ENCODE data around the gene TTLL10.
A peak's percentile ranks its signal among the peaks of the same experiment; 100 is the strongest.

TTLL10 gene

DNA sequence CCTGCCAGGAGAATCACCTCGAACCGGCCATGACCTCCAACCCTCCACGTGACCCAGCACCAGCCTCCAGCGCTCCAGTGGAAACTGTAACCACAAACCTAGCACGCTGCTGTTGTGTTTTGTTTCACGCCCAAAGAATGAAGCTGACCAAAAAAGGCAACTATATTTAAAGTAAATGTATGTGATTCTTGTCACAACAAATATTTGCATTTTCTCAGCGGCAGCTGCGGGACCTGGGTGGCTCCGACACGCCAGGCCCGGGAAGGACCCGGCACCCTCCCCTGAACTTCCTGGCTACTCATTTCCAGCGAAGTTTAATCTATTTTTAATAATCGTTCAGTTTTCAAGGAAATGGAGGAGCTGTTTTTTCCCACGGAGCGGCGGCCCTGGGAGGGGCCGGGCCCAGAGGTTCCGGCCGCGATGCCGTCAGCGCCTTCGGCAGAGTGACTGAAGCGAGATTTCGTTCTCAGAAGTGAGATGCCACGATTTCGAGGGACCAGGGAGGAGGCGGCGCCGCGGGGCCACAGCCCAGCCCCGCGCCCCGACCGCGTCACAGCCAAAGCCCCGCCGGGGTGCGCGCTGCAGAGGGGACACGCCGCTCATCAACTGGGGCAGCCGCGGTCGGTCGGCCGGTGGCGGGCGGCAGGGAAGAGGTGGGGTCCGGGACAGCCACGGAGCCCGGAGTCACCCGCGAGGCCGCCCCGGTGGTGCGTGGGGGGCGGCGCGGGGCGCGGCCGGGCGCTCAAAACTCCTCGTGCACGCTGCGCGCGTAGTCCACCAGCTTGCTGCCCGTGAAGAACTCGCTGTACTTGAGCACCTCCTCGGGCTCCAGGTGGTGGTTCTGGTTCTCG, 43.3 kb downstream of the TTLL10 start:
- Mint-ChIP-seq H3K36me3 (ENCODE audit: low read depth) (peaks cover 18% of the 10 kb centered on the region), H3K27ac (peak overlapping the region; percentile 82), H3K27me3 (no peaks in the 10 kb centered on the region), H3K4me1 (peaks cover 42% of the 10 kb centered on the region), H3K9me3 (no peaks in the 10 kb centered on the region), H3K4me3 (peak overlapping the region; percentile 59)
- ATAC-seq (no peak), DNase-seq (peak; percentile 37)

DNA sequence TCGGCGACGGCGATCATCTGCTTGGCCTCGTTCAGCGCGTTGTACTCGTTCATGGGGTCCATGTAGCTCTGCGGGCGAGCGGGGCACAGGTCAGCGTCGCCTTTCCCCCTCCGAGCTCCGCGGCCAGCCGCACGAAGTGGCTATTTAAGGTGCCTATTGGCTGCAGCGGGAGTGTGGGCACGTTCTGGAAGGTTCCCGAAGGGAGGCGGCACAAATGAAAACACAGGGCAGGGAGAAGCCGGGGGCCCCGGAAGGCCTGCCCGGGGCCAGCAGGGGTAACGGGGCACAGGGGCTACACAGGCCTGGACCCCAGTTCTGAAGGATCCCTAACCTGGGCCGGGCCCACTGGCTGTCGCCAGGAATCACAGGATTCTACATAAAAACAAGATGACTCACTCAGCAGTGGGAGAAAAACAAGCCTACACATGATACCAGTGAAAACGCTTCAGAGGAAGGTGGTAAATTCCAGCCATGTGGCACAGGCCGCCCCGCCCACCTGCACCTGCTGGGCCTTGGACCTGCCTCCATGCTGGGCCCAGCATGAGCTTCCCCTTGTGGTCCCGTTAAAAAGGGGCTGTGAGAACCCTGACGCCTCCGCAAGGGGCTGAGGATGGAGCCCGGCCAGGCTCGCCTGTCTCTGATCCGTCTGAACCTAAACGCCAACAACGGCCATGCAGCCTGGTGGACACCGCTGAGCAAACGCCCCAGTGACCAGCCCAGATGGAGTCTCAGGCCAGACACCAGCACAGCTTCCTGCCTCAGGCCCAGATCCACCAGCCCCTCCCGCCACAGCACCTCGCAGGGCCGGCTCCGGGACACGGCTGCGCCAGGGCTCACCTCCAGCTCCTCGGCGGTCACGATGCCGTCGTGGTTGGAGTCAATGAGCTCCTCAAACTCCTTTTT, 44.2 kb downstream of the TTLL10 start:
- no peak overlapping the region for H3K4me3 Mint-ChIP-seq
- ATAC-seq = no peak
- DNase-seq = peak; percentile 36

DNA sequence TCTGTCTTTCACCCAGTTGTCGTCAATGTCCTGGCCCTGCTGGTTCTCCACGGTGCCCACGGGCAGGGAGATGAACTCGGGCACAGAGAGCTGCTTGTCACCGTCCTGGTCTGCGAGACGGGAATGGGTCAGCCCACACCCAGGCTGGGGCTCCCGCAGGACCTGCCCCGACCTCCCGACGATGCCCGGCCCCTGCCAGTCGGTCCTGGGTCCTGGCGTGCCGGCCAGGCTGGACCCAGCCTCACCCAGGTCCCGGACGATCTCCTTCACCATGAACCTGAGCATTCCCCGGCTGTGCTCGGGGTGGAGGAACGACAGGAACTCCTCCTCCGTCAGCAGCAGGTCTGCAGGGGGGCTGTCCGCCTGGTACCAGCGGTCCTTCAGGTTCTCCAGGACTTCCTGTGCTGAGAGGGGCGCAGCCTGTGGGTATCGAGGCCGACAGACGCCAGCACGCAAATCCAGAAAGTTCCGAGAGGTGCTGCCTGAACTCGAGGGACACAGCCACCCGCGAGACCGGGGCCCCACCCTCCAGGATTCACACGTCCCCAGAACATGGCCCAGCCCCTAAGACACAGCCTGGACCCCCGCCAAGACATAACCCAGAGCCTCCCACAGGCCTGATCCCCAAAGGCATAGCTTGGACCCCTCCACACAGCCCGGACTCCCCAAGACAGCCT, 45.0 kb downstream of the TTLL10 start:
- no peaks in the 10 kb centered on the region for H3K9me3 Mint-ChIP-seq
- peaks cover 26% of the 10 kb centered on the region for H3K36me3 Mint-ChIP-seq (ENCODE audit: low read depth)
- DNase-seq = no peak
- ATAC-seq = no peak
- H3K27me3 Mint-ChIP-seq = no peaks in the 10 kb centered on the region
- no peak overlapping the region for H3K4me3 Mint-ChIP-seq
- peaks cover 42% of the 10 kb centered on the region for H3K4me1 Mint-ChIP-seq
- peak overlapping the region; percentile 67 for H3K27ac Mint-ChIP-seq

More for the DNA sequence above, 44.2 kb downstream of the TTLL10 start:
- H3K9me3 Mint-ChIP-seq = no peaks in the 10 kb centered on the region
- H3K27ac Mint-ChIP-seq = peak overlapping the region; percentile 35
- H3K27me3 Mint-ChIP-seq = no peaks in the 10 kb centered on the region
- peaks cover 21% of the 10 kb centered on the region for H3K36me3 Mint-ChIP-seq (ENCODE audit: low read depth)
- peaks cover 42% of the 10 kb centered on the region for H3K4me1 Mint-ChIP-seq

DNA sequence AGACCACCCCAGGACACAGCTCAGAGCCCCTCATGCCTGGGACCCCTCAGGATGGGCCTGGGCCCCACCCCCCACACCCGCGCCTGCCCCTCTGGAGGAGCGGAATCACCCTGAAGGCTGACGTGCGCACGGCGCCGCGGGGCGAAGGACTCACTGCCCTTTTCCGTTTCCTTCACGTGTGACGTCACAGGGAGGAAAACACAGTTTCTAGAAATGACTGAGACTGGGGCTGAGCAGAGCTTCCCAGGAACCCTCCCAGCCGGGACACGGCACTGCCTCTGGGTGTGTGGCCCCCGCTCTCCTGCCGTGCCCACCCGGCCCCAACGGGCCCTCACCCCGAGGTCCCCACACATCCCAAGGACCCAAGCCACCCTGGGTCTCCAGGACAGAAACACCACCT, 45.7 kb downstream of the TTLL10 start:
- H3K36me3 Mint-ChIP-seq (ENCODE audit: low read depth) = peaks cover 29% of the 10 kb centered on the region
- H3K4me1 Mint-ChIP-seq = peaks cover 40% of the 10 kb centered on the region
- no peak overlapping the region for H3K4me3 Mint-ChIP-seq
- ATAC-seq (peak; percentile 4), DNase-seq (no peak)
- H3K27ac Mint-ChIP-seq = peak overlapping the region; percentile 67
- H3K9me3 Mint-ChIP-seq = no peaks in the 10 kb centered on the region
- no peaks in the 10 kb centered on the region for H3K27me3 Mint-ChIP-seq

DNA sequence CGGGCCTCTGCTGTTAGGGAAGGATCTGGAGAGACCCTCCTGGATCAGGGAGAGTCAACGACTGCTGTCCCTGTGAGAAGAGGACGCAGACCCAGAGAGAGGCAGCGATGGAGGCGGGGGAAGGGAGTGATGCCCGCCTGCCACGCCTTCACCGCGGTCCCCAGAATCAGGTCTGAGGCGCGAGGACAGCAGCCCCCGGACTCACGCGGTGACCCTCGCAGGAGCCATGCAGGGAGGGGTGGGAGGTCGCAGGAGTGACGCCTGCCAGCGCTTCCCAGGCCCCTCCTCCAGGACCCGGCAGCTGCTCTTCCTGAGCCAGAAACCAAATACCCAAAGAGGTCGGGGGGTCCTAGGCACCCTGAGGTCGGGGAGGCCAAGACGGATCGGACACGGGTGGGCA, 46.5 kb downstream of the TTLL10 start:
- Mint-ChIP-seq H3K4me1 (peaks cover 31% of the 10 kb centered on the region), H3K36me3 (ENCODE audit: low read depth) (peaks cover 29% of the 10 kb centered on the region), H3K27me3 (no peaks in the 10 kb centered on the region), H3K27ac (peak overlapping the region; percentile 12), H3K9me3 (no peaks in the 10 kb centered on the region), H3K4me3 (no peak overlapping the region)
- ATAC-seq (no peak), DNase-seq (no peak)

DNA sequence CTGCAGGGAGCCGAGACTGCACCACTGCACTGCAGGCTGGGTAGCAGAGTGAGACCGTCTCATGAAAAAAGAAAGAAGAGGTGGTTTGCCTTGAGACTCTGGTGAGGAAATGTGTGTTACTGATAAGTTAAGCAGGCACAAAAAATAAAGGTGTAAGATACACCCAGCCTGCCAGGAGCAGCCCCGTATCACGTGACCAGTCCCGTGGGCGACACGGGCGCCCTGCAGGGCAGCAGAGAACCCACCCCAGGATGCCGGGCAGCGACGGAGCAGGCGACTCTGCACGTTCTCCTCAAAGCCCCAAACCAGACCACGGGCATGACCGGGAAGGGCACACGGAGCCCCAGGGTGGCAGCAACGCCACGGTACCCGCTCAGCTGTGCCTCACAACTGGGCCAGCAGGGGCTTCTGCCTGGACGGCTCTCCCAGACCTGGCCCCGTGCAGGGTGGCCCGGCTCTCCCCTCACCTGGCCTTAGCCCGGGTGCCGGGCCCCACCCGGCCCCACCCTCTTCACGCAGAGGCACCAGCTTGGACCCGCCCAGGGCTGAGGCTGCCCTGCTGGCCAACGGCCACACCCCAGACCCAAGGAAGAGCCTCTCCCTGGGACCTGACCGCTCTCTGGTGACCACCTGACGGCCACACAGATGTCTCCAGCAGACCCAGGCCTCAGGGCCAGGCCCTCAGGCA, 48.4 kb downstream of the TTLL10 start:
- no peaks in the 10 kb centered on the region for H3K9me3 Mint-ChIP-seq
- H3K27ac Mint-ChIP-seq = no peak overlapping the region
- H3K4me1 Mint-ChIP-seq = peaks cover 19% of the 10 kb centered on the region
- H3K36me3 Mint-ChIP-seq (ENCODE audit: low read depth) = peaks cover 25% of the 10 kb centered on the region
- ATAC-seq = no peak
- DNase-seq = no peak
- H3K27me3 Mint-ChIP-seq = no peaks in the 10 kb centered on the region
- H3K4me3 Mint-ChIP-seq = no peak overlapping the region

DNA sequence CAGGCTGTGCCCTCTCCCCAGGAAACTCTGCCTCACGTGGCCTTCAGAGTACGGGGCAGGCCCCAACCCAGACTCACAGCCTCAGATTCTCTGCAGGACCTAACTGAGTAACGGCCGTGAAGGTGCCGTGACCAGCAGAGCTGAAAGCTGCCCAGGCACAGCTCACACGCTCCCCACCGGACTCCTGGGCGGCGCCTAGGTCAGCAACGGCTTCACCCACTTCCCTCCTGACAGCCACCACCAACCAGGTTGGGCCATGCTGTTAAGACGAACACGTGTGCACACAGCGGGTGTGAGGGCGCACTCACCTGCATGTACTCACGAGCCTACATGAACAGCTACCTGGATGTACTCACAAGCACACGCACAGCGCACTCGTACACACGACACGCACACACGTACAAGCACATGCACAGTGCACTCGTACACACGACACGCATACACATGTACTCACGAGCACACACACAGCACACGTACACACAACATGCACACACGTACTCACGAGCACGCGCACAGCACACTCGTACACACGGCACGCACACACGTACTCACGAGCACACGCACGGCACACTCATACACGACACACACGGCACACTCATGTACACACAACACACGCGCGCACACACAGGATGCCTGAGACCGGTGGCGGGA, 49.0 kb downstream of the TTLL10 start:
- ATAC-seq = no peak

DNA sequence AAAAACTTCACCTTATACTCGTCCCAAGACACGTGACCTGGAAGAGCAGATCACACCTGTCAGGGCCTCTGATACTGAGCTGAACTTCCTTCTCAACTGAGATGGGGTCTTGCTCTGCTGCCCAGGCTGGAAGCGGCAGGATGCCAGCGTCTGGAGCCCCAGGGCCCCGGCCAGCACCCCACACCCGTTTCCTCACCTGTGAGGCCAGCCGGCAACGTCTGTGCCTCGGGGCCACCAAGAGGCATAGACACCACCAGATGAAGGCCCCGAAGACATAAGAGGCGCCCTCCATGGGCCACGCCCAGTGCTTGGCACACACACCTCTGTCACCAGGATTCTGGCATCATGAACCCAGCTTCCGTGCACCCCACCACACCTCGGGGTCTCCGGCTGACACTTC, 49.6 kb downstream of the TTLL10 start:
- peaks cover 9% of the 10 kb centered on the region for H3K4me1 Mint-ChIP-seq
- H3K27me3 Mint-ChIP-seq = no peaks in the 10 kb centered on the region
- no peak for DNase-seq
- peaks cover 21% of the 10 kb centered on the region for H3K36me3 Mint-ChIP-seq (ENCODE audit: low read depth)
- no peak overlapping the region for H3K4me3 Mint-ChIP-seq
- H3K9me3 Mint-ChIP-seq = no peaks in the 10 kb centered on the region
- H3K27ac Mint-ChIP-seq = no peak overlapping the region
- ATAC-seq = no peak

More for the DNA sequence above, 49.0 kb downstream of the TTLL10 start:
- Mint-ChIP-seq H3K4me3 (no peak overlapping the region), H3K36me3 (ENCODE audit: low read depth) (peaks cover 25% of the 10 kb centered on the region), H3K9me3 (no peaks in the 10 kb centered on the region), H3K4me1 (peaks cover 15% of the 10 kb centered on the region), H3K27ac (no peak overlapping the region), H3K27me3 (no peaks in the 10 kb centered on the region)
- DNase-seq = no peak

DNA sequence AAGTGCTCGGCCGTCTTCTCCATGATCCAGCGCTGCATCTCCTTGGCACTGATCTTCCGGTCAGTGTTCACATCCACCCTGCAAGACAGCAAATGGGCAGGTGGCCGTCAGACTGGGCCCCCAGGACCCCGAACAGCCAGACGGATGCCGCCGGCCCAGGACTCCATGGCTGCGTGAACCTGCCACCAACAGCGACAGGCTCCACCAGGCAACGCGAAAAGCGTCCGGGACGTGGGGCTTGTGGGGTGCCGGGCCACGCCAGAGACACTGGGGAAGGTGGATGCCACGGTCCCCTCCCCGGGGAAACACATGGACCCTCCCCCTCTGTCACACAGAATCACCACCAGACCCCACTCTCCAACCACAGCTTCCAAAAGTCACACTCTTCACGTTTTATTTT, 50.2 kb downstream of the TTLL10 start:
- Mint-ChIP-seq H3K9me3 (no peaks in the 10 kb centered on the region), H3K27ac (no peak overlapping the region), H3K36me3 (ENCODE audit: low read depth) (peaks cover 21% of the 10 kb centered on the region), H3K27me3 (no peaks in the 10 kb centered on the region), H3K4me1 (peaks cover 9% of the 10 kb centered on the region), H3K4me3 (no peak overlapping the region)
- no peak for DNase-seq
- no peak for ATAC-seq

DNA sequence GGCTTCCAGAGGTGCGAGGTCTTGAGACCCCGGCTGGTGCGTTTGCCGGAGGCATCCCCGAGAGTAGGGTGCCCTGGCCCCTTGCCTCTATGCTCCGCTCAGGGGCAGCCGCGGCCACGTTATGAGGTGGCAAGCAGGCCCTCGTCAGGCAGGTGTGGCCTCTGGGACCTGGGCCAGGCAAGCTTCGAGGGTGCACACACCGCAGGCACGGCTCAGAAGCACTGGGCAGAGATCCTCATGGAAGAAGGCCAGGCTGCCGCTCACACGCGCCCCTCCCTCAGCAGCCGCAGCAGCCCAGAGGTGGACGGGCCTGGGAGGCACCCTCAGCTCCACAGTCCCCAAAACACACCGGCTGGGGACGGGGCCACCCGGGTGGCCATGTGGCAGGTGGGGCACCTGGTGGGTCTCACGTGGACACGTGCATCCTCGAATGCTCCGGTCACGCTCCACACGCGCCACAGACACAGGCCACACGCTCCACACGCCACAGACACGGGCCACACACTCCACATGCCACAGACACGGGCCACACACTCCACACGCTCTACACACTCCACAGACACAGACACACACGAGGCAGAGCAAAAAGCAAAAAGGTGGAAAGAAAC, 51.7 kb downstream of the TTLL10 start:
- Mint-ChIP-seq H3K4me1 (peaks cover 17% of the 10 kb centered on the region), H3K4me3 (no peak overlapping the region), H3K9me3 (no peaks in the 10 kb centered on the region), H3K36me3 (ENCODE audit: low read depth) (peaks cover 27% of the 10 kb centered on the region), H3K27me3 (no peaks in the 10 kb centered on the region), H3K27ac (no peak overlapping the region)
- no peak for ATAC-seq
- DNase-seq = no peak

DNA sequence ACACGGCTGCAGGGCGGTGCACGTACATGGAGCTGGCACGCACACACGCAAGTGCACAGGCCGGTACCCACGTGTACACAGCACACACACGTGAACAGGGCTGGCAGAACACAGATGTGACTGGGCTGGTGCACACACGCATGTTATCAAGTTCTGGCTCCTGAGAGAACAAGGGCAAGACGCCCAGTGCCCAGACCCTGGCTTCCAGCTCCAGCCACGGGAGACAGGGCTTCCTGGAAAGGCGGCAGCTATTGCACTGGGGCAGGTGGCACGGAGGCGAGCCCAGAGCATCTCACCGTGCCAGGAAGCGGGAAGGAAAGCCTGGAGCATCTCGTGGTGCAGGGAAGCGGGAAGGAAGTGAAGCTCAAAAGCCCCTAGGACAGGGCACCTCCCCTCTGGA, 52.2 kb downstream of the TTLL10 start:
- Mint-ChIP-seq H3K36me3 (ENCODE audit: low read depth) (peaks cover 31% of the 10 kb centered on the region), H3K27me3 (no peaks in the 10 kb centered on the region), H3K27ac (no peak overlapping the region), H3K4me3 (no peak overlapping the region), H3K4me1 (peaks cover 23% of the 10 kb centered on the region), H3K9me3 (no peaks in the 10 kb centered on the region)
- ATAC-seq (no peak), DNase-seq (no peak)

DNA sequence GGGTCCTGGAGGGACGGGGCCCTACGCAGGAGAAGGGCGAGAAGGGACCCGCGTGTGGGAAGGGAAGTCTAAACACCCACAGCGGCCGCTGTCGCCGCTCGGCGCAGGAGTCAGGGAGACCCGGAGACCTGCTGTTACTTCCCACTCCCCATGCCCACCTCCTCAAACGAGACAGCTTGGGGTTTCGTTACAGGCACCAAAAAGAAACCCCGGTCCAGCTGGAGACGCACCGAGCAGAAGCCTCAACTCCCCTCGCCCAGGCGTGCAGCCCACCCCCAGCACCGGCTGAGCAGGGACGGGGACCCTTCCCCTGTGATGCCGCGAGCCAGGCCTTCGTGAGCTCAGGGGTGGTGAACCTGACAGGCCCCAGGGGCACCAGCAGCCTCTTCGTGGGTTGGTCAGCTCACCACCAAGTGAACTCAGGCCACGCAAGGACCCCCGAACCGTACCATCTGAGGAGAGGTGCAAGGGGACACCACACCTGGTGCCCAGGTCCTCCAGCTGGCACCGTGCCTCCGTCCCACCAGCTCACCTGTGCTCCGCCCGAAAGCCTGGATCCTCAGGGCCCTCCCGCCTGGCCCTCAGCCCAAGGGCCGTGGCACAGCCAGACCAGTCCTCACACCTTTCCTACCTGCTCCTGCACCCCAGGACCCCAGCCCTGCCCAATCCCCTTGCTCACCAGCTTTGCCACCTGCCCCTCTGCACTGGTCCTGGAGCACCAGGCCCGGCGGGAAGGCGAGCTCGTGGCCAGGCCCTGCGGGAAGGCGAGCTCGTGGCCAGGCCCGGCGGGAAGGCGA, 53.1 kb downstream of the TTLL10 start:
- ATAC-seq (no peak), DNase-seq (no peak)
- Mint-ChIP-seq H3K9me3 (no peaks in the 10 kb centered on the region), H3K36me3 (ENCODE audit: low read depth) (peaks cover 32% of the 10 kb centered on the region), H3K27me3 (no peaks in the 10 kb centered on the region), H3K27ac (no peak overlapping the region), H3K4me1 (peaks cover 24% of the 10 kb centered on the region), H3K4me3 (no peak overlapping the region)

DNA sequence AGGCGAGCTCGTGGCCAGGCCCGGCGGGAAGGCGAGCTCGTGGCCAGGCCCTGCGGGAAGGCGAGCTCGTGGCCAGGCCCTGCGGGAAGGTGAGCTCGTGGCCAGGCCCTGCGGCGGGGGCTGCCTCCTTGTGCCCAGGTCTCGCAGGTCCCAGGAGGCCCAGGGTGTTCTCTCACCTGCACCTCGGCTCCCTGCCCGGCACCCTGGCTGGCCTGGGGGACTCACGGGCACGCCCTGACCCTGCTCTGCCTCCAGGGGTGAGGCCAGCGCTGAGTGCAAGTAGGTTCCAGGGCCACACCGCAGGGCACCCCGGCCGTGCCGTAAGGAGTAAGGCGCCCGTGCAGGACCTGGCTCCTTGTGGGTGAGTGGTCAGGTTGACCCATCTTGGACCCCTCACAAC, 53.7 kb downstream of the TTLL10 start:
- Mint-ChIP-seq H3K36me3 (ENCODE audit: low read depth) (peaks cover 31% of the 10 kb centered on the region), H3K4me3 (no peak overlapping the region), H3K9me3 (no peaks in the 10 kb centered on the region), H3K4me1 (peaks cover 24% of the 10 kb centered on the region), H3K27ac (no peak overlapping the region), H3K27me3 (no peaks in the 10 kb centered on the region)
- DNase-seq = no peak
- no peak for ATAC-seq
